ENCODE results near the gene PRKCH. TPM values are rescaled to one million over a fixed set of nuclear protein-coding genes. Genes with fewer than 3 reads are reported as not detected.

Gene PRKCH
- total and polyA plus RNA-seq, 2 of the 13 experiments (the other 11 are each of a cell fraction or from before 2014, with no cell fraction given) = 0.48 to 1.3 TPM

DNA sequence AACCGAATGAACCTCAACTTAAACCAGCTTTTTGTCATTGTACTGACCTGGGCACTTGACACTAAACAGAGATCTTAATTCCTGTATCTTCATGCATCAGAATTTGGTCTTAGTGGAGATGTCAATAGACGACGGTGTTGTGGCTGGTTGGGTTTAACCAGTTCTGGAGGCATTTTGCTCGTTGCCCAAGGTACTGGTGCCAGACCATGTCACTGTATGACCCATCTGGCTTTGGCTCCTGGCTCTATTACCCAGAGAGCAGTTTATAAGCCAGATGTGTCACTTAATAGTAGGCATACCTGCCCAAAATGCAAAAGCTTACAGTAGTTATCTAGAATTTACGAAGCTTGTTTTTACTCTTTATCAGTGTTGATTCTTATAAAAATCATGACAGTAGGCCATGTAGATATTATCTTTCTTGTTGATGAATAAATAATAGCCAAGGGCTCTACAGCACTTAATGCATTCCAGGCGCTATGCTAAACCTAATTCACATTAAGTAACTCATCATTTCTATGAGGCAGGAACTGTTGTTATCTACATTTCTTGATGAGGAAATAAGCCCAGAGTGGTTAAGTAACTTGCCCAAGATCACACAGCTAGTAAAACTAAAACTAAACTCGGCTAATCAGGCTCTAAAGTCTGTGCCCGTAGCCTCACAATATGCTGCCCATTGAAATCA is 194.2 kb downstream of the PRKCH start:
- H3K27ac ChIP-seq (ENCODE audit: extremely low read length, insufficient read depth, low read length) = no peak overlapping the region
- no TSS peak for BruUV-seq (replicated peaks)
- DNase-seq (ENCODE audit: low spot score) = no peak
- H3K79me2 ChIP-seq (ENCODE audit: insufficient read depth, low read length) = no peaks in the 10 kb centered on the region
- no peak overlapping the region for H2AFZ ChIP-seq (ENCODE audit: low read length)
- no peaks in the 10 kb centered on the region for H4K20me1 ChIP-seq (ENCODE audit: insufficient read depth, low read length)
- no peak for ATAC-seq
- 92% methylated on average over 8 of the region's 8 CpGs for WGBS (ENCODE audit: low lambda C conversion rate)
- intact Hi-C loops (cut with micrococcal nuclease; ENCODE audit: unreplicated experiment) = no loop called here
- no peak overlapping the region for H3K4me2 ChIP-seq (ENCODE audit: low read depth, low read length)
- no peak for TF ChIP-seq ZNF441 (CRISPR knock-in tag; IDR thresholded peaks at IDR 0.05; ENCODE audit: borderline replicate concordance)
- TF ChIP-seq ZNF768 (CRISPR knock-in tag; IDR thresholded peaks at IDR 0.05) = peak; percentile 58; the same call in 1 of the 2 replicates
- H3K27me3 ChIP-seq (ENCODE audit: control insufficient read depth in 1 of 2, insufficient read depth in 2 of 2, low read length in 2 of 2) = no peaks in the 10 kb centered on the region
- no peaks in the 10 kb centered on the region for H3K36me3 ChIP-seq (replicated peaks in 1 of 2; ENCODE audit: control insufficient read depth in 1 of 2, insufficient read depth in 2 of 2, low read length in 2 of 2)
- in situ Hi-C loops (cut with HindIII; ENCODE audit: extremely low pct_ligation_motif_present, low pct_unique_long_range_greater_than_20kb) = no loop called here
- H3K4me1 ChIP-seq (ENCODE audit: insufficient read depth, low read length) = peaks cover 64% of the 10 kb centered on the region
- FAIRE-seq = no peak
- no peak overlapping the region for H3K4me3 ChIP-seq (replicated peaks in 1 of 3; ENCODE audit: insufficient read depth in 1 of 3, low read depth in 2 of 3, low read length in 3 of 3)
- H3K9me3 ChIP-seq (ENCODE audit: low read length) = no peaks in the 10 kb centered on the region
- H3K9ac ChIP-seq (ENCODE audit: insufficient read depth, low read depth, low read length) = no peak overlapping the region
- ChIA-PET POLR2A (no interaction called here), CTCF (ENCODE audit: low intra/inter-chr PET ratio, low total read pairs) (no interaction called here)

GRCh38 chr14:61516118-61516743 is 194.9 kb downstream of the PRKCH start:
- no peaks in the 10 kb centered on the region for H3K79me2 ChIP-seq (ENCODE audit: insufficient read depth, low read length)
- no peaks in the 10 kb centered on the region for H3K27me3 ChIP-seq (ENCODE audit: control insufficient read depth in 1 of 2, insufficient read depth in 2 of 2, low read length in 2 of 2)
- H3K36me3 ChIP-seq (replicated peaks in 1 of 2; ENCODE audit: control insufficient read depth in 1 of 2, insufficient read depth in 2 of 2, low read length in 2 of 2) = no peaks in the 10 kb centered on the region
- in situ Hi-C loops (cut with HindIII; ENCODE audit: extremely low pct_ligation_motif_present, low pct_unique_long_range_greater_than_20kb) (no loop called here), intact Hi-C loops (cut with micrococcal nuclease; ENCODE audit: unreplicated experiment) (no loop called here)
- 100% methylated on average over 2 of the region's 2 CpGs for WGBS (ENCODE audit: low lambda C conversion rate)
- ChIA-PET CTCF (ENCODE audit: low intra/inter-chr PET ratio, low total read pairs) (no interaction called here), POLR2A (no interaction called here)
- no peak overlapping the region for H3K4me2 ChIP-seq (ENCODE audit: low read depth, low read length)
- no peak overlapping the region for H2AFZ ChIP-seq (ENCODE audit: low read length)
- H3K4me1 ChIP-seq (ENCODE audit: insufficient read depth, low read length) = peaks cover 63% of the 10 kb centered on the region
- no peaks in the 10 kb centered on the region for H4K20me1 ChIP-seq (ENCODE audit: insufficient read depth, low read length)
- no peak for ATAC-seq
- no peak for DNase-seq (ENCODE audit: low spot score)
- FAIRE-seq = no peak
- no peak overlapping the region for H3K4me3 ChIP-seq (replicated peaks in 1 of 3; ENCODE audit: insufficient read depth in 1 of 3, low read depth in 2 of 3, low read length in 3 of 3)
- no peak overlapping the region for H3K9ac ChIP-seq (ENCODE audit: insufficient read depth, low read depth, low read length)
- no peaks in the 10 kb centered on the region for H3K9me3 ChIP-seq (ENCODE audit: low read length)
- BruUV-seq (replicated peaks) = no TSS peak
- H3K27ac ChIP-seq (ENCODE audit: extremely low read length, insufficient read depth, low read length) = no peak overlapping the region
- no peak for TF ChIP-seq ZNF3 (CRISPR knock-in tag; IDR thresholded peaks at IDR 0.05)
- no peak for TF ChIP-seq KLF12 (CRISPR knock-in tag; IDR thresholded peaks at IDR 0.05; ENCODE audit: borderline replicate concordance)
- TF ChIP-seq, protein P1, sequence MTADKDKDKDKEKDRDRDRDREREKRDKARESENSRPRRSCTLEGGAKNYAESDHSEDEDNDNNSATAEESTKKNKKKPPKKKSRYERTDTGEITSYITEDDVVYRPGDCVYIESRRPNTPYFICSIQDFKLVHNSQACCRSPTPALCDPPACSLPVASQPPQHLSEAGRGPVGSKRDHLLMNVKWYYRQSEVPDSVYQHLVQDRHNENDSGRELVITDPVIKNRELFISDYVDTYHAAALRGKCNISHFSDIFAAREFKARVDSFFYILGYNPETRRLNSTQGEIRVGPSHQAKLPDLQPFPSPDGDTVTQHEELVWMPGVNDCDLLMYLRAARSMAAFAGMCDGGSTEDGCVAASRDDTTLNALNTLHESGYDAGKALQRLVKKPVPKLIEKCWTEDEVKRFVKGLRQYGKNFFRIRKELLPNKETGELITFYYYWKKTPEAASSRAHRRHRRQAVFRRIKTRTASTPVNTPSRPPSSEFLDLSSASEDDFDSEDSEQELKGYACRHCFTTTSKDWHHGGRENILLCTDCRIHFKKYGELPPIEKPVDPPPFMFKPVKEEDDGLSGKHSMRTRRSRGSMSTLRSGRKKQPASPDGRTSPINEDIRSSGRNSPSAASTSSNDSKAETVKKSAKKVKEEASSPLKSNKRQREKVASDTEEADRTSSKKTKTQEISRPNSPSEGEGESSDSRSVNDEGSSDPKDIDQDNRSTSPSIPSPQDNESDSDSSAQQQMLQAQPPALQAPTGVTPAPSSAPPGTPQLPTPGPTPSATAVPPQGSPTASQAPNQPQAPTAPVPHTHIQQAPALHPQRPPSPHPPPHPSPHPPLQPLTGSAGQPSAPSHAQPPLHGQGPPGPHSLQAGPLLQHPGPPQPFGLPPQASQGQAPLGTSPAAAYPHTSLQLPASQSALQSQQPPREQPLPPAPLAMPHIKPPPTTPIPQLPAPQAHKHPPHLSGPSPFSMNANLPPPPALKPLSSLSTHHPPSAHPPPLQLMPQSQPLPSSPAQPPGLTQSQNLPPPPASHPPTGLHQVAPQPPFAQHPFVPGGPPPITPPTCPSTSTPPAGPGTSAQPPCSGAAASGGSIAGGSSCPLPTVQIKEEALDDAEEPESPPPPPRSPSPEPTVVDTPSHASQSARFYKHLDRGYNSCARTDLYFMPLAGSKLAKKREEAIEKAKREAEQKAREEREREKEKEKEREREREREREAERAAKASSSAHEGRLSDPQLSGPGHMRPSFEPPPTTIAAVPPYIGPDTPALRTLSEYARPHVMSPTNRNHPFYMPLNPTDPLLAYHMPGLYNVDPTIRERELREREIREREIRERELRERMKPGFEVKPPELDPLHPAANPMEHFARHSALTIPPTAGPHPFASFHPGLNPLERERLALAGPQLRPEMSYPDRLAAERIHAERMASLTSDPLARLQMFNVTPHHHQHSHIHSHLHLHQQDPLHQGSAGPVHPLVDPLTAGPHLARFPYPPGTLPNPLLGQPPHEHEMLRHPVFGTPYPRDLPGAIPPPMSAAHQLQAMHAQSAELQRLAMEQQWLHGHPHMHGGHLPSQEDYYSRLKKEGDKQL (CRISPR knock-in tag; IDR thresholded peaks at IDR 0.05; ENCODE audit: low read depth) = no peak
- TF ChIP-seq, protein P2, sequence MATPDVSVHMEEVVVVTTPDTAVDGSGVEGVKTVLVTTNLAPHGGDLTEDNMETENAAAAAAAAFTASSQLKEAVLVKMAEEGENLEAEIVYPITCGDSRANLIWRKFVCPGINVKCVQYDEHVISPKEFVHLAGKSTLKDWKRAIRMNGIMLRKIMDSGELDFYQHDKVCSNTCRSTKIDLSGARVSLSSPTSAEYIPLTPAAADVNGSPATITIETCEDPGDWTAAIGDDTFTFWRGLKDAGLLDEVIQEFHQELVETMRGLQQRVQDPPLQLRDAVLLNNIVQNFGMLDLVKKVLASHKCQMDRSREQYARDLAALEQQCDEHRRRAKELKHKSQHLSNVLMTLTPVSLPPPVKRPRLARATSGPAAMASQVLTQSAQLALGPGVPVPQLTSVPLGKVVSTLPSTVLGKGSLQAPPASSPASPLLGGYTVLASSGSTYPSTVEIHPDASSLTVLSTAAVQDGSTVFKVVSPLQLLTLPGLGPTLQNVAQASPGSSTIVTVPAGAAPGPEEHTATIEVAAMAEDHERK (CRISPR knock-in tag; IDR thresholded peaks at IDR 0.05; ENCODE audit: low read depth) = no peak
- no peak for TF ChIP-seq NR2F2 (IDR thresholded peaks at IDR 0.05; ENCODE audit: borderline replicate concordance, low read depth)
